ENCODE results near the gene APOL3. TPM values are rescaled to one million over a fixed set of nuclear protein-coding genes. Genes with fewer than 3 reads are reported as not detected.

Gene APOL3
- polyA plus RNA-seq, 1 experiment: 4.2 TPM

GRCh38 chr22:36111316-36111715, 49.2 kb downstream of the APOL3 start:
- Histone ChIP-seq H3K9me3 (ENCODE audit: control insufficient read depth, insufficient read depth, low read length) (no peaks in the 10 kb centered on the region), H3K27ac (ENCODE audit: low read depth, low read length) (no peak overlapping the region), H3K4me3 (ENCODE audit: low read depth, low read length) (no peak overlapping the region), H3K27me3 (ENCODE audit: control insufficient read depth, insufficient read depth, low read length) (no peaks in the 10 kb centered on the region)
- ChIA-PET POLR2A (no interaction called here), CTCF (interaction anchor here (2.8 kb wide), 1 partner anchor 45 kb away, joined by 13 read pairs; no protein-coding TSS in a partner anchor)
- TF ChIP-seq, protein P1, sequence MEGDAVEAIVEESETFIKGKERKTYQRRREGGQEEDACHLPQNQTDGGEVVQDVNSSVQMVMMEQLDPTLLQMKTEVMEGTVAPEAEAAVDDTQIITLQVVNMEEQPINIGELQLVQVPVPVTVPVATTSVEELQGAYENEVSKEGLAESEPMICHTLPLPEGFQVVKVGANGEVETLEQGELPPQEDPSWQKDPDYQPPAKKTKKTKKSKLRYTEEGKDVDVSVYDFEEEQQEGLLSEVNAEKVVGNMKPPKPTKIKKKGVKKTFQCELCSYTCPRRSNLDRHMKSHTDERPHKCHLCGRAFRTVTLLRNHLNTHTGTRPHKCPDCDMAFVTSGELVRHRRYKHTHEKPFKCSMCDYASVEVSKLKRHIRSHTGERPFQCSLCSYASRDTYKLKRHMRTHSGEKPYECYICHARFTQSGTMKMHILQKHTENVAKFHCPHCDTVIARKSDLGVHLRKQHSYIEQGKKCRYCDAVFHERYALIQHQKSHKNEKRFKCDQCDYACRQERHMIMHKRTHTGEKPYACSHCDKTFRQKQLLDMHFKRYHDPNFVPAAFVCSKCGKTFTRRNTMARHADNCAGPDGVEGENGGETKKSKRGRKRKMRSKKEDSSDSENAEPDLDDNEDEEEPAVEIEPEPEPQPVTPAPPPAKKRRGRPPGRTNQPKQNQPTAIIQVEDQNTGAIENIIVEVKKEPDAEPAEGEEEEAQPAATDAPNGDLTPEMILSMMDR (IDR thresholded peaks at IDR 0.05; ENCODE audit: low read depth, low read length): no peak
- DNase-seq (ENCODE audit: low read depth, low spot score): no peak

DNA sequence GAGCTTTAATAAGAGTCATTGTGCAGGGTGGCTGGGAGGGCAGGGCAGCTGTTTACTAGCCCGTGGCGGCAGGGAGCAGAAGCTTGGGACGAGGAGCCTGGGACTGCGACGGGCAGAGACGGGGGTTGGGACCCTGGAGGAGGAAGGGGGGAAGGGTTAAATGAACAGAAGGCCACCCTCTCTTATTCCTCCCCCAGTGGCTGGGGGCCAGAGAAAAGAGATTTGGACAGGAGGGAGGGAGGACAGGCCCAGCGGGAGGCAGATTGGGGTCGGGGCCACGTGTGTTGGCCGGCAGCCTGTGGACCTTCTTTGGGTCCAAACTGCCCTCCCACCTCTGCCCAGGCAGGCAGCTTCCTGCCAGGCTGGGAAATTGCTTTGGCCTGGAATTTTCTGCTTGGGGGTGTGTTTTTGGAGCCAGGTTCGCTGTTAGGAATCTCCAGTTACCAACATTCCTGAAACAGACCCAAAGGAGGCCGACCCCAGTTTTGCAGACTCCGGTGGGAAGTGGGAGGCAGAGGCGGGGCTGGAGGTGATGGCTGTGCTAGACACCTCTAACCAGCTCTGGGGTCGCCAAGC, 50.2 kb downstream of the APOL3 start:
- ChIA-PET CTCF (interaction anchor here (2.8 kb wide), 1 partner anchor 45 kb away, joined by 13 read pairs; no protein-coding TSS in a partner anchor), POLR2A (no interaction called here)
- Histone ChIP-seq H3K9me3 (ENCODE audit: control insufficient read depth, insufficient read depth, low read length) (no peaks in the 10 kb centered on the region), H3K27ac (ENCODE audit: low read depth, low read length) (no peak overlapping the region), H3K27me3 (ENCODE audit: control insufficient read depth, insufficient read depth, low read length) (no peaks in the 10 kb centered on the region), H3K4me3 (ENCODE audit: low read depth, low read length) (no peak overlapping the region)
- TF ChIP-seq, protein P1 (IDR thresholded peaks at IDR 0.05; ENCODE audit: low read depth, low read length): no peak
- DNase-seq (ENCODE audit: low read depth, low spot score): no peak

GRCh38 chr22:36107436-36107835, 53.1 kb downstream of the APOL3 start:
- TF ChIP-seq, protein P1 (IDR thresholded peaks at IDR 0.05; ENCODE audit: low read depth, low read length): no peak
- no peak overlapping the region for H3K27ac ChIP-seq (ENCODE audit: low read depth, low read length)
- no peaks in the 10 kb centered on the region for H3K27me3 ChIP-seq (ENCODE audit: control insufficient read depth, insufficient read depth, low read length)
- POLR2A ChIA-PET: no interaction called here
- no peak for DNase-seq (ENCODE audit: low read depth, low spot score)
- CTCF ChIA-PET: no interaction called here
- no peak overlapping the region for H3K4me3 ChIP-seq (ENCODE audit: low read depth, low read length)
- no peaks in the 10 kb centered on the region for H3K9me3 ChIP-seq (ENCODE audit: control insufficient read depth, insufficient read depth, low read length)

- CTCF ChIA-PET: no interaction called here
- no peak overlapping the region for H3K4me3 ChIP-seq (ENCODE audit: low read depth, low read length)
- POLR2A ChIA-PET: no interaction called here
- H3K27ac ChIP-seq (ENCODE audit: low read depth, low read length): no peak overlapping the region
- H3K27me3 ChIP-seq (ENCODE audit: control insufficient read depth, insufficient read depth, low read length): no peaks in the 10 kb centered on the region
- DNase-seq (ENCODE audit: low read depth, low spot score): no peak
- no peaks in the 10 kb centered on the region for H3K9me3 ChIP-seq (ENCODE audit: control insufficient read depth, insufficient read depth, low read length)
- TF ChIP-seq, protein P1 (IDR thresholded peaks at IDR 0.05; ENCODE audit: low read depth, low read length): no peak
Observed at GRCh38 chr22:36106910-36107309, 53.6 kb downstream of the APOL3 start.

GRCh38 chr22:36104988-36105387, 55.6 kb downstream of the APOL3 start:
- no peak for DNase-seq (ENCODE audit: low read depth, low spot score)
- ChIA-PET CTCF (interaction anchor here (1.2 kb wide), 1 partner anchor 40 kb away, joined by 4 read pairs; no protein-coding TSS in a partner anchor), POLR2A (no interaction called here)
- Histone ChIP-seq H3K27me3 (ENCODE audit: control insufficient read depth, insufficient read depth, low read length) (peaks cover 2% of the 10 kb centered on the region), H3K27ac (ENCODE audit: low read depth, low read length) (no peak overlapping the region), H3K9me3 (ENCODE audit: control insufficient read depth, insufficient read depth, low read length) (no peaks in the 10 kb centered on the region), H3K4me3 (ENCODE audit: low read depth, low read length) (no peak overlapping the region)
- TF ChIP-seq, protein P1 (IDR thresholded peaks at IDR 0.05; ENCODE audit: low read depth, low read length): no peak
